ENCODE data around the gene LATS2.

Gene LATS2

DNA sequence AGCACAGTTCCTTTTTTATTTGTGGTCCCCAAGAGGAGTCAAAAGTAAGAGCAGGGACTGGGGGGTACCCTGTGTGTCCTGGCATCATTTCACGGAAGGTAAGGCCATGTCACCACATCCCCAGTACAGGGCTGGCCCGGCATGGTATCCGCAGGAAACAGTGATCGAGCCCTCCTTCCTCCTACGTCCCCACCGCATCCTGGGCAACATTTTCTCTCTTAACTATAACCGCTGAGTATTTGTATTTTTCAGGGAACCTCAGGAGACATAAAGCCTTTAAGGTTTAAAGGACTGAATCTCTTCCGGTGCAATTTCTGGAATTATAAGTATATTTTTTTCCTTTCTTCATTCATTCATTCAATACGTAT, 13.6 kb upstream of the LATS2 start:
- Histone ChIP-seq H3K27ac (ENCODE audit: extremely low read depth, low read depth, low read length) (no peak overlapping the region), H3K4me3 (ENCODE audit: low read depth, low read length) (no peak overlapping the region), H3K4me1 (ENCODE audit: control insufficient read depth, insufficient read depth, low read length) (no peaks in the 10 kb centered on the region), H3K9me3 (ENCODE audit: control insufficient read depth, insufficient read depth, low read depth, low read length) (no peaks in the 10 kb centered on the region), H3K36me3 (ENCODE audit: control insufficient read depth in 2 of 2, insufficient read depth in 1 of 2, low read length in 2 of 2) (no peaks in the 10 kb centered on the region)
- POLR2A ChIA-PET = no interaction called here
- CTCF ChIA-PET = no interaction called here
- TF ChIP-seq ZNF830 (tag by site-specific recombination; IDR thresholded peaks at IDR 0.05; ENCODE audit: low read depth) = no peak
- TF ChIP-seq MZF1 (tag by site-specific recombination; IDR thresholded peaks at IDR 0.05; ENCODE audit: borderline replicate concordance) = no peak
- no peak for TF ChIP-seq ZNF792 (tag by site-specific recombination; IDR thresholded peaks at IDR 0.05)
- no peak for TF ChIP-seq KLF1 (tag by site-specific recombination; IDR thresholded peaks at IDR 0.05)
- TF ChIP-seq, protein P1, sequence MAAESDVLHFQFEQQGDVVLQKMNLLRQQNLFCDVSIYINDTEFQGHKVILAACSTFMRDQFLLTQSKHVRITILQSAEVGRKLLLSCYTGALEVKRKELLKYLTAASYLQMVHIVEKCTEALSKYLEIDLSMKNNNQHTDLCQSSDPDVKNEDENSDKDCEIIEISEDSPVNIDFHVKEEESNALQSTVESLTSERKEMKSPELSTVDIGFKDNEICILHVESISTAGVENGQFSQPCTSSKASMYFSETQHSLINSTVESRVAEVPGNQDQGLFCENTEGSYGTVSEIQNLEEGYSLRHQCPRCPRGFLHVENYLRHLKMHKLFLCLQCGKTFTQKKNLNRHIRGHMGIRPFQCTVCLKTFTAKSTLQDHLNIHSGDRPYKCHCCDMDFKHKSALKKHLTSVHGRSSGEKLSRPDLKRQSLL (tag by site-specific recombination; IDR thresholded peaks at IDR 0.05) = no peak
- TF ChIP-seq ZBTB1 (tag by site-specific recombination; IDR thresholded peaks at IDR 0.05) = no peak
- TF ChIP-seq ZNF223 (tag by site-specific recombination; IDR thresholded peaks at IDR 0.05) = no peak
- TF ChIP-seq ZSCAN23 (tag by site-specific recombination; IDR thresholded peaks at IDR 0.05) = no peak
- TF ChIP-seq ZNF791 (tag by site-specific recombination; IDR thresholded peaks at IDR 0.05) = no peak
- no peak for TF ChIP-seq ZBTB44 (tag by site-specific recombination; IDR thresholded peaks at IDR 0.05)
- no peak for TF ChIP-seq ZNF2 (tag by site-specific recombination; IDR thresholded peaks at IDR 0.05)

- H3K4me3 ChIP-seq (ENCODE audit: low read depth, low read length) = no peak overlapping the region
- H3K27ac ChIP-seq (ENCODE audit: extremely low read depth, low read depth, low read length) = no peak overlapping the region
- CTCF ChIA-PET = interaction anchor here (0.6 kb wide), 1 partner anchor 96 kb away, joined by 3 read pairs; no protein-coding TSS in a partner anchor
- no peaks in the 10 kb centered on the region for H3K4me1 ChIP-seq (ENCODE audit: control insufficient read depth, insufficient read depth, low read length)
- H3K9me3 ChIP-seq (ENCODE audit: control insufficient read depth, insufficient read depth, low read depth, low read length) = no peaks in the 10 kb centered on the region
- H3K36me3 ChIP-seq (ENCODE audit: control insufficient read depth in 2 of 2, insufficient read depth in 1 of 2, low read length in 2 of 2) = no peaks in the 10 kb centered on the region
- TF ChIP-seq ZNF670 (tag by site-specific recombination; IDR thresholded peaks at IDR 0.05; ENCODE audit: low read depth) (no peak), ZFP37 (tag by site-specific recombination; IDR thresholded peaks at IDR 0.05) (no peak), ZSCAN5A (tag by site-specific recombination; IDR thresholded peaks at IDR 0.05) (no peak), ZNF792 (tag by site-specific recombination; IDR thresholded peaks at IDR 0.05) (no peak), ZNF555 (tag by site-specific recombination; conservative IDR thresholded peaks at IDR 0.05) (no peak), ZNF404 (tag by site-specific recombination; IDR thresholded peaks at IDR 0.05) (no peak), ZNF155 (tag by site-specific recombination; IDR thresholded peaks at IDR 0.05) (no peak), ZNF629 (tag by site-specific recombination; IDR thresholded peaks at IDR 0.05) (no peak), ZNF548 (tag by site-specific recombination; IDR thresholded peaks at IDR 0.05) (no peak), ZNF112 (tag by site-specific recombination; IDR thresholded peaks at IDR 0.05) (no peak), RBAK (tag by site-specific recombination; IDR thresholded peaks at IDR 0.05) (no peak), ZNF366 (tag by site-specific recombination; conservative IDR thresholded peaks at IDR 0.05) (no peak), HOXA7 (CRISPR knock-in tag; IDR thresholded peaks at IDR 0.05; ENCODE audit: borderline replicate concordance) (no peak), ZNF549 (tag by site-specific recombination; IDR thresholded peaks at IDR 0.05) (no peak), ZNF701 (tag by site-specific recombination; IDR thresholded peaks at IDR 0.05) (no peak), ZNF423 (tag by site-specific recombination; IDR thresholded peaks at IDR 0.05) (no peak), ZFP3 (tag by site-specific recombination; IDR thresholded peaks at IDR 0.05; ENCODE audit: low read depth) (no peak), SP2 (tag by site-specific recombination; IDR thresholded peaks at IDR 0.05) (no peak)
- TF ChIP-seq, protein P2, sequence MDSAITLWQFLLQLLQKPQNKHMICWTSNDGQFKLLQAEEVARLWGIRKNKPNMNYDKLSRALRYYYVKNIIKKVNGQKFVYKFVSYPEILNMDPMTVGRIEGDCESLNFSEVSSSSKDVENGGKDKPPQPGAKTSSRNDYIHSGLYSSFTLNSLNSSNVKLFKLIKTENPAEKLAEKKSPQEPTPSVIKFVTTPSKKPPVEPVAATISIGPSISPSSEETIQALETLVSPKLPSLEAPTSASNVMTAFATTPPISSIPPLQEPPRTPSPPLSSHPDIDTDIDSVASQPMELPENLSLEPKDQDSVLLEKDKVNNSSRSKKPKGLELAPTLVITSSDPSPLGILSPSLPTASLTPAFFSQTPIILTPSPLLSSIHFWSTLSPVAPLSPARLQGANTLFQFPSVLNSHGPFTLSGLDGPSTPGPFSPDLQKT (IDR thresholded peaks at IDR 0.05; ENCODE audit: borderline replicate concordance, low read depth, low read length) = no peak
- TF ChIP-seq, protein P3, sequence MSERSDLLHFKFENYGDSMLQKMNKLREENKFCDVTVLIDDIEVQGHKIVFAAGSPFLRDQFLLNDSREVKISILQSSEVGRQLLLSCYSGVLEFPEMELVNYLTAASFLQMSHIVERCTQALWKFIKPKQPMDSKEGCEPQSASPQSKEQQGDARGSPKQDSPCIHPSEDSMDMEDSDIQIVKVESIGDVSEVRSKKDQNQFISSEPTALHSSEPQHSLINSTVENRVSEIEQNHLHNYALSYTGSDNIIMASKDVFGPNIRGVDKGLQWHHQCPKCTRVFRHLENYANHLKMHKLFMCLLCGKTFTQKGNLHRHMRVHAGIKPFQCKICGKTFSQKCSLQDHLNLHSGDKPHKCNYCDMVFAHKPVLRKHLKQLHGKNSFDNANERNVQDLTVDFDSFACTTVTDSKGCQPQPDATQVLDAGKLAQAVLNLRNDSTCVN (tag by site-specific recombination; optimal IDR thresholded peaks at IDR 0.05) = no peak
- POLR2A ChIA-PET = no interaction called here
These were observed 13.2 kb upstream of the LATS2 start for GRCh38 chr13:21074546-21074945.

All from HEK293 (cell line).